ENCODE data around the gene NF1.

DNA sequence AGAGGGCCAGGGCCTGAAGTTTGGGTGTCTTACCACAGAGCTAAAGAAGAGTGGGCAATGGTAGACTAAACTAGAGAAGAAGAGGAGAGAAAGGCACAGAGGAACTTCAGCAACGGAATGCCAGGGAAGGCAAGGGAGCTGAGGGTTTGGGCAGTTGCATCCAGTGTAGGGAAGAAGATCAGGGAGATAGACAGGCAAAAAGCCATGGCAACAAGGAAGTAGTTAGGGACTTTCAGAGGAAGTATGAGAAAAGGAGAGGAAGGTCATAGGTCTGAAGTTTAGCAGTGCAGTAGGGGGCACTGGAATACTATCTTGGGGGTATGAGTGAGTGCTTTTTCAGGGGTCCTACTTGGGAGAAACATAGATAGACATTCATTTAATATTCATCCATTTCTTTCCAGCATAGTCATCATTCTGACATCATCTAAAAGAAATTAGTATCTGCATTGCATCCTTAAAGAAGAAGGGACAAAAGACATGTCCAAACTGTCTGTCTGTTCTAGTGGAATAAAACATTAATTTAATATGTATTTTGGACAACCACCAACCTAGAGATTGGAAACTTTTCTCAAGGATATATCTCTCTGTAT lies 2.2 kb upstream of the NF1 start:
- TF ChIP-seq, protein P1, sequence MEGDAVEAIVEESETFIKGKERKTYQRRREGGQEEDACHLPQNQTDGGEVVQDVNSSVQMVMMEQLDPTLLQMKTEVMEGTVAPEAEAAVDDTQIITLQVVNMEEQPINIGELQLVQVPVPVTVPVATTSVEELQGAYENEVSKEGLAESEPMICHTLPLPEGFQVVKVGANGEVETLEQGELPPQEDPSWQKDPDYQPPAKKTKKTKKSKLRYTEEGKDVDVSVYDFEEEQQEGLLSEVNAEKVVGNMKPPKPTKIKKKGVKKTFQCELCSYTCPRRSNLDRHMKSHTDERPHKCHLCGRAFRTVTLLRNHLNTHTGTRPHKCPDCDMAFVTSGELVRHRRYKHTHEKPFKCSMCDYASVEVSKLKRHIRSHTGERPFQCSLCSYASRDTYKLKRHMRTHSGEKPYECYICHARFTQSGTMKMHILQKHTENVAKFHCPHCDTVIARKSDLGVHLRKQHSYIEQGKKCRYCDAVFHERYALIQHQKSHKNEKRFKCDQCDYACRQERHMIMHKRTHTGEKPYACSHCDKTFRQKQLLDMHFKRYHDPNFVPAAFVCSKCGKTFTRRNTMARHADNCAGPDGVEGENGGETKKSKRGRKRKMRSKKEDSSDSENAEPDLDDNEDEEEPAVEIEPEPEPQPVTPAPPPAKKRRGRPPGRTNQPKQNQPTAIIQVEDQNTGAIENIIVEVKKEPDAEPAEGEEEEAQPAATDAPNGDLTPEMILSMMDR (IDR thresholded peaks at IDR 0.05), result no peak
- no peak for TF ChIP-seq POLR2A (IDR thresholded peaks at IDR 0.05)

Measured in heart left ventricle (tissue), 13 donors.